GM13977 (cell line): Measurements from ENCODE around the gene DDX49.
"Not testable (repeated sequence)": the region's sequence is repeated elsewhere in the genome, so short reads cannot be mapped to it uniquely, and the experiment has no call there.

ENCODE experiments used
- DNase-seq: peaks from one replicate; pipeline ENCODE4 v3.0.0; 2012; ENCODE audit warnings: low spot score
- in situ Hi-C: fragments of 300-500 bp; cut with MboI; formaldehyde crosslinking; loops from one replicate; pipeline ENCODE4 v1.12.0; 2022; ENCODE audit warnings: low sequenced_read_pairs, low pct_unique_long_range_greater_than_20kb, mixed read lengths, inconsistent platforms; ENCODE audit not compliant: unreplicated experiment
- TF ChIP-seq, protein P1 (sequence below): IDR thresholded peaks from 2 replicates; pipeline ENCODE4 v1.5.1; 2012; ENCODE audit warnings: mild to moderate bottlenecking, control low read depth; ENCODE audit not compliant: insufficient read depth; ENCODE audit errors: extremely low read depth, missing control alignments

Gene DDX49

DNA sequence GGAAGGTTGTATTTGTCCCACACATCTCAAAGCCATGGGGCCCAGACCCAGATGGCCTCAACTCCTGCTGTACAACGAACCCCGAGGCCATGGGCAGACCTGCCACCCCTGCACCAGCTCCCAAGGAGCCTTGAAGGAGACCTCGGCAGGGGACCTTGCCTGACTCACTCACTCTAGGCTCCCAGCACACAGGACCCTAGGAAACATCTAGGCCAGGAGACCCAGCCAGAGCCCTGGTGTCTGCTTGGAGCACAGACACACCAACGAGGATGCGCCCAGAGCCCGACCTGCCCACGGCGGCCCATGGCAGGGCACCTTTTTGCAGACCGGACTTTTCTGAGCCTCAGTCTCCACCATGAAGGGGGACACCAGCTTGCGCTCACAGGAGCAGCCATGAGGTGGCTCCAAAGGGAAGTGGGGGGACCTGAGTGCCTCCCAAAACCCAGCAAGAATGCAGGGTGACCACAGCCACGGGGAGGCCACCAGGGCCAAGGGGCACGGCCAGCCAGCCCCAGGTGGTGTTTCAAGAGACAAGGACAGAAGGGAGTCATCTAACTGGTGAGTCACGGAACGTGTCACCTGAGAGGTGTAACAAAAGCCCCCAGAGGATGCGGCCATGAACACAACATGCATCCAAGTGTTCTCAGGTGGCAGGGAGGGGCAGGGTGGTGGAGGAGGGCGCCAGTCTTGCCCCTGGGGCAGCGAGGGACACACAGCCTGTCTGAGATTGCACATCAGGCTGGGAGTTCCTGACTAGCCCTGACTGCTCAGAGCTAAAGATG lies 18.6 kb upstream of the DDX49 start:
- no peak for DNase-seq
- TF ChIP-seq, protein P1, sequence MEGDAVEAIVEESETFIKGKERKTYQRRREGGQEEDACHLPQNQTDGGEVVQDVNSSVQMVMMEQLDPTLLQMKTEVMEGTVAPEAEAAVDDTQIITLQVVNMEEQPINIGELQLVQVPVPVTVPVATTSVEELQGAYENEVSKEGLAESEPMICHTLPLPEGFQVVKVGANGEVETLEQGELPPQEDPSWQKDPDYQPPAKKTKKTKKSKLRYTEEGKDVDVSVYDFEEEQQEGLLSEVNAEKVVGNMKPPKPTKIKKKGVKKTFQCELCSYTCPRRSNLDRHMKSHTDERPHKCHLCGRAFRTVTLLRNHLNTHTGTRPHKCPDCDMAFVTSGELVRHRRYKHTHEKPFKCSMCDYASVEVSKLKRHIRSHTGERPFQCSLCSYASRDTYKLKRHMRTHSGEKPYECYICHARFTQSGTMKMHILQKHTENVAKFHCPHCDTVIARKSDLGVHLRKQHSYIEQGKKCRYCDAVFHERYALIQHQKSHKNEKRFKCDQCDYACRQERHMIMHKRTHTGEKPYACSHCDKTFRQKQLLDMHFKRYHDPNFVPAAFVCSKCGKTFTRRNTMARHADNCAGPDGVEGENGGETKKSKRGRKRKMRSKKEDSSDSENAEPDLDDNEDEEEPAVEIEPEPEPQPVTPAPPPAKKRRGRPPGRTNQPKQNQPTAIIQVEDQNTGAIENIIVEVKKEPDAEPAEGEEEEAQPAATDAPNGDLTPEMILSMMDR, result no peak
- in situ Hi-C loops, result no loop called here

DNA sequence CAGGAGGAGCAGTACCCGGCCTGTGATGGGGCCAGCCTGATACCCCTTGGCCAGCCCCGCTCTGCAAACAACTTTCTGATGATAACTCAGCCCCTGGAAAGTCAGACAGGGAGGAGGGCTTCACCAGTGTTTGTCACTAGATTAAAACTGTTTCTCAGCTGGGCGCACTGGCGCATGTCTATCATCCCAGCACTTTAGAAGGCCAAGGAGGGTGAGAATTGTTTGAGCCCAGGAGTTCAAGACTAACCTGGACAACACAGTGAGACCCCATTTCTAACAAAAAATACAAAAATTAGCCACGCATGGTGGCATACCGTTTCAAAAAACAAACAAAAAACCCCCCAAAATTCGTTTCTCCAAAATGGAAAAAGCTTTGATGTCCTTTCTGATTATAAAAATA lies 18.0 kb upstream of the DDX49 start:
- no peak for DNase-seq
- TF ChIP-seq, protein P1, result no peak
- in situ Hi-C loops, result no loop called here

DNA sequence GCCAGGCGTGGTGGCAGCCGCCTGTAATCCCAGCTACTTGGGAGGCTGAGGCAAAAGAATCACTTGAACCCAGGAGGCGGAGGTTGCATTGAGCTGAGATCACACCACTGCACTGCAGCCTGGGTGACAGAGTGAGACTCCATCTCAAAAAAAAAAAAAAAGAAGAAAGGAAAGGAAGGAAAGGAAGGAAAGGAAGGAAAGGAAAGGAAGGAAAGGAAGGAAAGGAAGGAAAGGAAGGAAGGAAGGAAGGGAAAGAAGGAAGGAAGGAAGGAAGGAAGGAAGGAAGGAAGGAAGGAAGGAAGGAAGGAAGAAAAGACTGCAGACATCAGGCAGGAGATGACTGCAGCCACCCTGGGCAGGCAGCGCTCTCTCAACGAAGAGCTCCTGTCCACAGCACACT lies 17.0 kb upstream of the DDX49 start:
- in situ Hi-C loops, DNase-seq: not testable (repeated sequence)

DNA sequence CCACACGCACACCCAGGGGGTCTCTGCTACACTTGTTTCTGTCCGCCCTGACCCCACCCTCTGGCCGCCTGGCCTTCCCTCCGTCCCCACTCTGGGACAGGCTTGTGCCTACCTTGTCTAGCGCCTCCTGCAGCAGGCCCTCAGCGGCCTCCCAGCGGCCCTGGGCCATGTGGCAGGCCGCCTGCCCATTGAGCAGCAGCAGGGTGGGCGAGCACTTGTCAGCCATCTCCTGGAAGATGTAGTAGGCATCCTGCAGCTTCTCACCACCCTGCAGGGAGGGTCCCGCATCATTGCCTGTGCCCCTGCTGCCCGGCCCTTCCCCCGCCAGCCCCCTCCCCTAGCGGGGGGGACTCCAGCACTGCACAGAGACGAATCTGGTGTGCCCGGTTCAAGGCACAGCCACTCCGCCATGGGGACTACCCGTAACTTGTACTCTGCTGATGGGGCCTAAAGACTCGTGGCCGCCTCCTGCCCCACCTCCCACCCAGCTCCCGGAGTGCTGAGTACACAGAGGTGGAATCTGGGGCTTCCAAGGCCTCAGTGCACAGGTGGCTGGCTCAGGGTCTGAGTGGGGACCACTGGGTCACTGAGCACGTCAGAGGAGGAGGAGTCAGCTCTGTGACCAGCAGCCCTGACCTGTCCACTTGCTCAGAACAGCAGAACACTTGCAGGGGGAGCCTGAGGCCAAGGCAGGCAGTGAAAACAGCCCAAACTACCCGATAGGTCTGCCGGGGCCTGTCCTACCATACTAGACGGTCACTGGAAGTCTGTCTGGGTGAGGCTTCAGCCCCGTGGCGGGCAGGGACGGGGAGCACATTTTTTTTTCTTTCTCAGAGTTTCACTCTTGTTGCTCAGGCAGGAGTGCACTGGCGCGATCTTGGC lies 16.1 kb upstream of the DDX49 start:
- TF ChIP-seq, protein P1, result no peak
- no peak for DNase-seq
- in situ Hi-C loops, result no loop called here

DNA sequence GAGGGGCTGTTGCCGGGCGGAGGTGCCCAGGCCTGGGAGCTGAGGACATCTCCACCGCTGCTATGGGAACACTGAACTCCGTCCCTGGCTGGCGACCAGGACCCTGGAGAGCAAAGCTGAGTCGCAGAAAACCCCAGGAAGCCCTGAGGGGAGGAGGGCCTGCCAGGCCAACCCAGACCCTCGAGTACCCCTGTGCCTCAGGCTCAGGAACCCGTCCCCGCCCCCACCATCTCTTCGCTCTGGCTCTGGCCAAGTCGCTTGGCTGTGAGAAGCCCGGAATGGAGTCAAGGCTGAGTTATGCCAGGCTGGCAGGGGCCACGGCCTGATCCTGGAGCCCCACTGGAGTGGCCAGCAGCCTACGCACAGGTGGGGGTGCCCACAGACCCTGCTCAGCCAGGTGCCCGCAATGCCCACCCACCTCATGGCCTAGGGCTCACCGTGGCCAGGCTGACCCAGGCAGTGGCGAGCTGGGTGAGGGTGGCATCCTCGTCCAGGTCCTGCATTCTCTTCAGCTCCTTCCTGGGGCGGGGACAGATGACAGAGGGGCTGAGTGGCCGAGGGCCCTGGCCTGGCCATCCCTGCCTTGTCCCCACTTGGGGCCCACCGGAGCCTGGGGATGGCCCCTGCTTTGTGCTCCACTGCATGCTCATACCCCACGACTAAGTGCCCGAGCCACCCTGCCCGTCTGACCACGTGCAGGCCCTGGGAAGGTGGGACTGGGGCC lies 15.0 kb upstream of the DDX49 start:
- DNase-seq, result no peak
- in situ Hi-C loops, result no loop called here
- TF ChIP-seq, protein P1, result no peak

DNA sequence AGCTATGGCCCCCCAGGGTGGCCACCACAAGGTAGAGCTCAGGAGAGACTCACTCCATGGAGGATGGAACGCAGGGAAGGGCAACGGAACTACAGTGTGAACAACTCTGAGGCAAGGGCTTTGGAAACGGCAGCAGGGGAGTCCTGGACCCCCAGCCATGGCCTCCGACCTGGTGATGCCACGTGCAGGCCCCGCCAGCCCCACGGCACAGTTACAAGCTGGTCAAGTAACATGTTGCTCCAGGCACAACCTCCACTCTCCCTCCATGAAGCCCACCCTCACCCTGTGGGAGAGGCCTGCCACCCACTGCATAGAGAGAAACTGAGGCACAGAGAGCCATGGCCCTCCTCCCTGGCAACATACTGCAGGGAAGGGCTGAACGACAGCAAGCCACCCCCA lies 14.5 kb upstream of the DDX49 start:
- TF ChIP-seq, protein P1, result no peak
- in situ Hi-C loops, result no loop called here
- DNase-seq, result no peak
